OCI-LY3 (cell line): ENCODE data around the gene MPZL1.

Source experiments
- H2AFZ ChIP-seq: fragments of 200-600, 300-600 bp; shearing (Covaris generic); 2 replicates; pipeline ENCODE4 v1.6.0; 2014; ENCODE audit warnings: antibody characterized with exemption, low read depth, low read length
- H3K27ac ChIP-seq: fragments of 200-600, 300-600 bp; sonication (generic); 2 replicates; pipeline ENCODE4 v1.5.1; 2014; ENCODE audit warnings: mild to moderate bottlenecking, low read length, moderate library complexity, mixed read lengths
- H3K27me3 ChIP-seq: fragments of 200-600, 300-600 bp; sonication (generic); 2 replicates; pipeline ENCODE4 v1.6.1; 2014; ENCODE audit warnings: low read depth, low read length, mixed read lengths
- H3K36me3 ChIP-seq: fragments of 200-600, 300-600 bp; sonication (generic); replicated peaks from 2 replicates; pipeline ENCODE3; 2014; ENCODE audit warnings: low read depth, low read length, mixed read lengths
- H3K4me1 ChIP-seq: fragments of 300-600, 200-600 bp; sonication (generic); 2 replicates; pipeline ENCODE4 v1.6.1; 2014; ENCODE audit warnings: low read length, mixed read lengths
- H3K4me2 ChIP-seq: fragments of 200-600, 300-600 bp; sonication (generic); 2 replicates; pipeline ENCODE4 v1.6.1; 2014; ENCODE audit warnings: low read length, mixed read lengths
- H3K4me3 ChIP-seq: fragments of 300-600, 200-600 bp; sonication (generic); 2 replicates; pipeline ENCODE4 v1.5.1; 2014; ENCODE audit warnings: antibody characterized with exemption, mild to moderate bottlenecking, low read length, moderate library complexity
- H3K79me2 ChIP-seq: fragments of 300-600, 200-600 bp; shearing (Covaris generic); 2 replicates; pipeline ENCODE4 v1.6.1; 2014; ENCODE audit warnings: mild to moderate bottlenecking, low read length, mixed read lengths
- H3K9ac ChIP-seq: fragments of 300-600, 200-600 bp; shearing (Covaris generic); 2 replicates; pipeline ENCODE4 v1.6.0; 2014; ENCODE audit warnings: mild to moderate bottlenecking, low read length, moderate library complexity
- H3K9me3 ChIP-seq: fragments of 200-600, 300-600 bp; shearing (Covaris generic); 2 replicates; pipeline ENCODE4 v1.6.1; 2014; ENCODE audit warnings: low read length, mixed read lengths; ENCODE audit not compliant: insufficient read depth
- H4K20me1 ChIP-seq: fragments of 200-600, 300-600 bp; sonication (generic); 2 replicates; pipeline ENCODE4 v1.6.1; 2016; ENCODE audit warnings: low read length, mixed read lengths; ENCODE audit not compliant: insufficient read depth
- EZH2phosphoT487 ChIP-seq: fragments of 200-600 bp; shearing (Covaris generic); IDR thresholded peaks from 2 replicates; pipeline ENCODE4 v1.6.1; 2018; ENCODE audit warnings: antibody characterized with exemption, mixed run types, low read depth
- TF ChIP-seq, protein P1 (sequence below): fragments of 200-600, 300-600 bp; sonication (generic); IDR thresholded peaks from 2 replicates; pipeline ENCODE4 v1.5.1; 2014; ENCODE audit warnings: antibody characterized with exemption, low read length, low read depth

The MPZL1 gene

GRCh38 chr1:167706363-167706762 is 15.4 kb upstream of the MPZL1 start:
- peak overlapping the region; percentile 89 for H3K4me2 ChIP-seq
- no peaks in the 10 kb centered on the region for H3K9me3 ChIP-seq
- peaks cover 65% of the 10 kb centered on the region for H3K27me3 ChIP-seq
- TF ChIP-seq, protein P1, sequence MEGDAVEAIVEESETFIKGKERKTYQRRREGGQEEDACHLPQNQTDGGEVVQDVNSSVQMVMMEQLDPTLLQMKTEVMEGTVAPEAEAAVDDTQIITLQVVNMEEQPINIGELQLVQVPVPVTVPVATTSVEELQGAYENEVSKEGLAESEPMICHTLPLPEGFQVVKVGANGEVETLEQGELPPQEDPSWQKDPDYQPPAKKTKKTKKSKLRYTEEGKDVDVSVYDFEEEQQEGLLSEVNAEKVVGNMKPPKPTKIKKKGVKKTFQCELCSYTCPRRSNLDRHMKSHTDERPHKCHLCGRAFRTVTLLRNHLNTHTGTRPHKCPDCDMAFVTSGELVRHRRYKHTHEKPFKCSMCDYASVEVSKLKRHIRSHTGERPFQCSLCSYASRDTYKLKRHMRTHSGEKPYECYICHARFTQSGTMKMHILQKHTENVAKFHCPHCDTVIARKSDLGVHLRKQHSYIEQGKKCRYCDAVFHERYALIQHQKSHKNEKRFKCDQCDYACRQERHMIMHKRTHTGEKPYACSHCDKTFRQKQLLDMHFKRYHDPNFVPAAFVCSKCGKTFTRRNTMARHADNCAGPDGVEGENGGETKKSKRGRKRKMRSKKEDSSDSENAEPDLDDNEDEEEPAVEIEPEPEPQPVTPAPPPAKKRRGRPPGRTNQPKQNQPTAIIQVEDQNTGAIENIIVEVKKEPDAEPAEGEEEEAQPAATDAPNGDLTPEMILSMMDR: no peak
- no peak for TF ChIP-seq EZH2phosphoT487
- no peaks in the 10 kb centered on the region for H4K20me1 ChIP-seq
- H3K27ac ChIP-seq: peak overlapping the region; percentile 62; the same call in 1 of the 2 replicates
- no peaks in the 10 kb centered on the region for H3K79me2 ChIP-seq
- H3K4me1 ChIP-seq: peaks cover 61% of the 10 kb centered on the region
- H2AFZ ChIP-seq: no peak overlapping the region
- peak overlapping the region; percentile 60 for H3K4me3 ChIP-seq
- H3K36me3 ChIP-seq: no peaks in the 10 kb centered on the region
- H3K9ac ChIP-seq: peak overlapping the region; percentile 31; the same call in 1 of the 2 replicates

GRCh38 chr1:167706931-167707877 is 14.6 kb upstream of the MPZL1 start:
- no peaks in the 10 kb centered on the region for H3K36me3 ChIP-seq
- H3K4me2 ChIP-seq: peak overlapping the region; percentile 89
- peak overlapping the region; percentile 60 for H3K4me3 ChIP-seq
- no peaks in the 10 kb centered on the region for H3K9me3 ChIP-seq
- H3K27me3 ChIP-seq: peaks cover 62% of the 10 kb centered on the region
- no peak overlapping the region for H2AFZ ChIP-seq
- no peaks in the 10 kb centered on the region for H3K79me2 ChIP-seq
- no peaks in the 10 kb centered on the region for H4K20me1 ChIP-seq
- peak overlapping the region; percentile 31 for H3K9ac ChIP-seq
- H3K27ac ChIP-seq: peak overlapping the region; percentile 62
- TF ChIP-seq, protein P1: no peak
- TF ChIP-seq EZH2phosphoT487: no peak
- H3K4me1 ChIP-seq: peaks cover 61% of the 10 kb centered on the region

GRCh38 chr1:167707942-167708341 is 13.8 kb upstream of the MPZL1 start:
- Histone ChIP-seq H3K4me3 (peak overlapping the region; percentile 60), H3K27me3 (peaks cover 65% of the 10 kb centered on the region), H3K4me1 (peaks cover 61% of the 10 kb centered on the region), H3K36me3 (no peaks in the 10 kb centered on the region), H4K20me1 (no peaks in the 10 kb centered on the region), H3K27ac (peak overlapping the region; percentile 62), H3K4me2 (peak overlapping the region; percentile 89), H3K9me3 (no peaks in the 10 kb centered on the region), H2AFZ (no peak overlapping the region), H3K9ac (peak overlapping the region; percentile 8; the same call in 1 of the 2 replicates), H3K79me2 (no peaks in the 10 kb centered on the region)
- no peak for TF ChIP-seq EZH2phosphoT487
- TF ChIP-seq, protein P1: no peak

DNA sequence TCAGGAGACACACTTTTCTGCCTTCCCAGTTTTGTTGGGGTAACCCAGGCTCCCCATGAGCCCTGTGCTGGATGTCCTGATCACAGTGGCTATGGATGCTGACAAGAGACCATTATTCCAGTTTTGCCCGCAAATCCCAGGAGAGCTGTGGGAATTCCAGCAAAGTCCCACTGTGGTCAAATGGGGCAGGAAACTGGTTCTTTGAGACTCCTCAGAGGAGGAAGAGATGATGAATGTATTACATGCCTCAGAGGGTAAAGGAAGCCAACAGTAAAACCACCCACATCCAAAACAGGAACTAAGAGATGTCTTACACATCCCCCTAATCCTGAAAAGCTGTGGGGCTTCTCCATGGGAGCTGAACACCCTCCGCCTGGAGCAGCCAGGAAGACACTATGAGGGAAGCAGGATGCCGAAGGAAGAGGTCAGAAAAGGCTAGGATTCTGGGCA is 12.8 kb upstream of the MPZL1 start:
- Histone ChIP-seq H3K4me1 (peaks cover 65% of the 10 kb centered on the region), H3K9me3 (no peaks in the 10 kb centered on the region), H3K4me3 (peak overlapping the region; percentile 60), H3K79me2 (no peaks in the 10 kb centered on the region), H2AFZ (no peak overlapping the region), H3K27ac (peak overlapping the region; percentile 62), H3K9ac (peak overlapping the region; percentile 4; the same call in 1 of the 2 replicates), H3K27me3 (peaks cover 58% of the 10 kb centered on the region), H3K36me3 (no peaks in the 10 kb centered on the region), H3K4me2 (peak overlapping the region; percentile 89), H4K20me1 (no peaks in the 10 kb centered on the region)
- TF ChIP-seq, protein P1: no peak
- peak; percentile 72; the same call in 1 of the 2 replicates for TF ChIP-seq EZH2phosphoT487
